GM10266 (cell line): Measurements from ENCODE around the gene EFNA5.

Experiments used
- DNase-seq: peaks from one replicate; pipeline ENCODE4 v3.0.0; 2012; ENCODE audit errors: extremely low spot score
- CTCF ChIP-seq: IDR thresholded peaks from 2 replicates; pipeline ENCODE4 v1.5.1; 2012; ENCODE audit warnings: mild to moderate bottlenecking, low read depth; ENCODE audit not compliant: control insufficient read depth, insufficient read depth; ENCODE audit errors: missing control alignments

Gene EFNA5

GRCh38 chr5:107331882-107332281 is 338.9 kb downstream of the EFNA5 start:
- no peak for DNase-seq
- no peak for TF ChIP-seq CTCF

GRCh38 chr5:107331312-107331711 is 339.4 kb downstream of the EFNA5 start:
- no peak for DNase-seq
- no peak for TF ChIP-seq CTCF

- no peak for TF ChIP-seq CTCF
- no peak for DNase-seq
These were observed 339.8 kb downstream of the EFNA5 start for GRCh38 chr5:107330903-107331302.

- DNase-seq = no peak
- no peak for TF ChIP-seq CTCF
These were observed 340.9 kb downstream of the EFNA5 start for GRCh38 chr5:107329850-107330249.
